Upper lobe of right lung (tissue), 1 donor: Measurements from ENCODE around the gene MAML3. TPM values are rescaled to one million over a fixed set of nuclear protein-coding genes. Genes with fewer than 3 reads are reported as not detected.

ENCODE experiments used
- total RNA-seq: library from RNA; stranded (reverse); fragmentation: NEBNext Ultra II Directional; extraction: Animal tissue kit (Norgen Biotek cat#: 25700); gene quantifications from one replicate; pipeline ENCODE4 v1.2.1, GENCODE V29; 2021
- donor health status: DM: no; HTN: yes; CAD: no; lungs with severe emphysema.

The MAML3 gene
- total RNA-seq, 1 donor from 2014 or later = 13.1 TPM

Other genes starting within 250 kb of the MAML3 start
- gene SCOC, start 219.5 kb upstream of the MAML3 start, total RNA-seq = 45.4 TPM